Measurements from ENCODE around the gene GOLGA6L10. TPM values are rescaled to one million over a fixed set of nuclear protein-coding genes. Genes with fewer than 3 reads are reported as not detected.
"Not testable (repeated sequence)": the region's sequence is repeated elsewhere in the genome, so short reads cannot be mapped to it uniquely, and the experiment has no call there.

The GOLGA6L10 gene
- total RNA-seq, 1 experiment from 2014 or later: 1.9 TPM

- Mint-ChIP-seq H3K4me1 (ENCODE audit: insufficient read depth, unreplicated experiment) (no peaks in the 10 kb centered on the region), H3K36me3 (ENCODE audit: insufficient read depth, unreplicated experiment) (no peaks in the 10 kb centered on the region), H3K9me3 (ENCODE audit: unreplicated experiment) (peaks cover 9% of the 10 kb centered on the region), H3K27ac (ENCODE audit: low read depth, unreplicated experiment) (no peak overlapping the region), H3K27me3 (ENCODE audit: insufficient read depth, unreplicated experiment) (peaks cover 12% of the 10 kb centered on the region), H3K4me3 (ENCODE audit: unreplicated experiment) (no peak overlapping the region)
- intact Hi-C loops (cut with micrococcal nuclease): no loop called here
- no peak for TF ChIP-seq CTCF (IDR thresholded peaks at IDR 0.05; ENCODE audit: unreplicated experiment)
- ChIA-PET POLR2A (no interaction called here), CTCF (no interaction called here)
- no TSS peak for BruUV-seq (replicated peaks)
- DNase-seq (ENCODE audit: unreplicated experiment): no peak
Measured at GRCh38 chr15:82315519-82316246, 33.6 kb downstream of the GOLGA6L10 start.

- POLR2A ChIA-PET: no interaction called here
- Mint-ChIP-seq H3K4me3 (ENCODE audit: unreplicated experiment) (no peak overlapping the region), H3K9me3 (ENCODE audit: unreplicated experiment) (peaks cover 15% of the 10 kb centered on the region), H3K27ac (ENCODE audit: low read depth, unreplicated experiment) (no peak overlapping the region), H3K36me3 (ENCODE audit: insufficient read depth, unreplicated experiment) (no peaks in the 10 kb centered on the region), H3K4me1 (ENCODE audit: insufficient read depth, unreplicated experiment) (no peaks in the 10 kb centered on the region), H3K27me3 (ENCODE audit: insufficient read depth, unreplicated experiment) (peaks cover 18% of the 10 kb centered on the region)
- DNase-seq (ENCODE audit: unreplicated experiment): no peak
- intact Hi-C loops (cut with micrococcal nuclease): no loop called here
- CTCF ChIA-PET: no interaction called here
- TF ChIP-seq CTCF (IDR thresholded peaks at IDR 0.05; ENCODE audit: unreplicated experiment): no peak
- BruUV-seq (replicated peaks): no TSS peak
Measured at GRCh38 chr15:82314769-82315518, 34.3 kb downstream of the GOLGA6L10 start.

GRCh38 chr15:82313951-82314768 lies 35.1 kb downstream of the GOLGA6L10 start:
- POLR2A ChIA-PET: not testable (repeated sequence)

DNA sequence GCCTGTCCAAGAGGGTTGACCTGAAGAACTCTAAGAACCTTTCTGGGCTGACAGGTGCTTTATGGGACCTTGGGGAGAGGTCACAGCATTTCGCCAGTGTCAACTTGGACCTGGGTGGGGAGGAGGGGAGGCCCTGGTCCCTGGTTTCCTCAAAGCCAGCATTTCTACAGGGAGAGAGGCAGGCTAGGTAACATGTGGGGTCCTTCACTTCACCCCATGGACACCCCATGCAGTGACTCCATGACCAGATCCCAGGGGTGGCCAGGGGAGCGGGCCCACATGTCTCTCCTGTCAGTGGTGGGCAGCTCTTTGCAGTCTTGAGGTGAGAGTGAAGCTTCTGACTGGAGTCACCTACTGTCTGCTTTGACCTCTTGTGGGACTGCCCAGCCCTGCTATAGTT lies 35.8 kb downstream of the GOLGA6L10 start:
- POLR2A ChIA-PET: no interaction called here
- no peaks in the 10 kb centered on the region for H3K36me3 Mint-ChIP-seq (ENCODE audit: insufficient read depth, unreplicated experiment)
- intact Hi-C loops (cut with micrococcal nuclease): no loop called here
- no peak for DNase-seq (ENCODE audit: unreplicated experiment)
- H3K27me3 Mint-ChIP-seq (ENCODE audit: insufficient read depth, unreplicated experiment): peaks cover 18% of the 10 kb centered on the region
- peaks cover 15% of the 10 kb centered on the region for H3K9me3 Mint-ChIP-seq (ENCODE audit: unreplicated experiment)
- CTCF ChIA-PET: no interaction called here
- no peaks in the 10 kb centered on the region for H3K4me1 Mint-ChIP-seq (ENCODE audit: insufficient read depth, unreplicated experiment)
- H3K4me3 Mint-ChIP-seq (ENCODE audit: unreplicated experiment): no peak overlapping the region
- BruUV-seq (replicated peaks): no TSS peak
- no peak for TF ChIP-seq CTCF (IDR thresholded peaks at IDR 0.05; ENCODE audit: unreplicated experiment)
- no peak overlapping the region for H3K27ac Mint-ChIP-seq (ENCODE audit: low read depth, unreplicated experiment)

More at GRCh38 chr15:82313951-82314768, 35.1 kb downstream of the GOLGA6L10 start:
- H3K27ac Mint-ChIP-seq (ENCODE audit: low read depth, unreplicated experiment); H3K4me3 Mint-ChIP-seq (ENCODE audit: unreplicated experiment); CTCF ChIA-PET; H3K36me3 Mint-ChIP-seq (ENCODE audit: insufficient read depth, unreplicated experiment); BruUV-seq (replicated peaks); DNase-seq (ENCODE audit: unreplicated experiment); H3K4me1 Mint-ChIP-seq (ENCODE audit: insufficient read depth, unreplicated experiment); intact Hi-C loops (cut with micrococcal nuclease): not testable (repeated sequence)
- peaks cover 15% of the 10 kb centered on the region for H3K9me3 Mint-ChIP-seq (ENCODE audit: unreplicated experiment)
- H3K27me3 Mint-ChIP-seq (ENCODE audit: insufficient read depth, unreplicated experiment): peaks cover 18% of the 10 kb centered on the region

All from MCF 10A (cell line).